OCI-LY7 (cell line): ENCODE results near the gene PARVG. TPM values are rescaled to one million over a fixed set of nuclear protein-coding genes. Genes with fewer than 3 reads are reported as not detected.

Experiments
- BruUV-seq: library from RNA; stranded (reverse); fragments of 400-500 nt; replicated peaks from 2 replicates; lab custom pipeline; 2021; lab: Mats Ljungman, UMichigan
- CTCF ChIA-PET: fragments of 300-600 bp; sonication (Branson Sonifier 250); formaldehyde crosslinking; loops from one replicate; lab custom pipeline; 2022; ENCODE audit warnings: antibody characterized with exemption; ENCODE audit not compliant: unreplicated experiment; lab: Charles Lee
- POLR2A ChIA-PET: fragments of 300-600 bp; sonication (Branson Sonifier 250); formaldehyde crosslinking; loops from one replicate; lab custom pipeline; 2022; ENCODE audit warnings: antibody characterized with exemption; lab: Charles Lee
- DNase-seq: peaks from one replicate; pipeline ENCODE4 v3.0.0-alpha.2; 2015; ENCODE audit warnings: low spot score
- H2AFZ ChIP-seq: fragments of 200-600 bp; sonication (generic), shearing (Covaris generic); 2 replicates; pipeline ENCODE4 v1.6.1; 2014; ENCODE audit warnings: mild to moderate bottlenecking, antibody characterized with exemption, low read length, moderate library complexity
- H3K27ac ChIP-seq: fragments of 200-600 bp; sonication (generic); 2 replicates; pipeline ENCODE4 v1.5.1; 2014; ENCODE audit warnings: mixed run types, low read depth, mild to moderate bottlenecking, moderate library complexity, low read length, inconsistent platforms; ENCODE audit not compliant: poor library complexity, severe bottlenecking
- H3K36me3 ChIP-seq: fragments of 200-600 bp; sonication (generic); 2 replicates; pipeline ENCODE4 v1.6.1; 2014; ENCODE audit warnings: mild to moderate bottlenecking, antibody characterized with exemption, low read length, moderate library complexity, mixed read lengths; ENCODE audit not compliant: insufficient read depth
- H3K4me1 ChIP-seq: fragments of 200-600 bp; sonication (generic); 2 replicates; pipeline ENCODE4 v1.5.1; 2014; ENCODE audit warnings: mild to moderate bottlenecking, low read length; ENCODE audit not compliant: insufficient read depth, poor library complexity, severe bottlenecking
- H3K4me2 ChIP-seq: fragments of 200-600 bp; sonication (generic); 2 replicates; pipeline ENCODE4 v1.6.1; 2014; ENCODE audit warnings: mild to moderate bottlenecking, low read length
- H3K4me3 ChIP-seq: fragments of 200-600 bp; sonication (generic); 2 replicates; pipeline ENCODE4 v1.5.1; 2014; ENCODE audit warnings: mild to moderate bottlenecking, low read depth, low read length; ENCODE audit not compliant: poor library complexity, severe bottlenecking
- H3K79me2 ChIP-seq: fragments of 200-600 bp; sonication (generic); 2 replicates; pipeline ENCODE4 v1.6.1; 2016; ENCODE audit warnings: low read depth, mild to moderate bottlenecking, low read length, moderate library complexity, mixed read lengths; ENCODE audit not compliant: insufficient read depth
- H3K9me2 ChIP-seq: fragments of 200-600 bp; sonication (generic); 2 replicates; pipeline ENCODE4 v1.6.1; 2016; ENCODE audit warnings: mild to moderate bottlenecking, low read length, mixed read lengths; ENCODE audit not compliant: insufficient read depth
- H3K9me3 ChIP-seq: fragments of 200-600 bp; sonication (generic); 2 replicates; pipeline ENCODE4 v1.6.1; 2014; ENCODE audit warnings: mild to moderate bottlenecking, mixed run types, low read length, mixed read lengths
- H4K20me1 ChIP-seq: fragments of 200-600 bp; sonication (generic); 2 replicates; pipeline ENCODE4 v1.6.1; 2014; ENCODE audit warnings: mild to moderate bottlenecking, antibody characterized with exemption, low read length, moderate library complexity, mixed read lengths; ENCODE audit not compliant: insufficient read depth
- CTCF ChIP-seq: fragments of 200-600 bp; sonication (generic); conservative IDR thresholded peaks from 2 replicates; pipeline ENCODE4 v1.5.1; 2014; ENCODE audit warnings: mild to moderate bottlenecking, antibody characterized with exemption, low read length, moderate library complexity, mixed read lengths
- EZH2phosphoT487 ChIP-seq: fragments of 200-600 bp; sonication (generic); IDR thresholded peaks from 2 replicates; pipeline ENCODE4 v1.6.1; 2018; ENCODE audit warnings: low read depth, borderline replicate concordance, mild to moderate bottlenecking, mixed run types, antibody characterized with exemption, low read length, moderate library complexity, mixed read lengths
- intact Hi-C: fragments of 100-400 bp; cut with micrococcal nuclease; formaldehyde crosslinking; loops from one replicate; pipeline ENCODE4 v1.10.0; 2022; ENCODE audit not compliant: unreplicated experiment
- total RNA-seq, 2 experiments: library from RNA; depleted of rRNA in 1 of 2; stranded (reverse); fragments of >200 nt in 1 of 2; shearing (Covaris generic) in 1 of 2; gene quantifications; 2 replicates each; pipeline ENCODE4 v1.2.3, GENCODE V29; 2014 to 2022

PARVG gene
- total RNA-seq, 2 experiments from 2014 or later: 0.85 to 7.7 TPM

DNA sequence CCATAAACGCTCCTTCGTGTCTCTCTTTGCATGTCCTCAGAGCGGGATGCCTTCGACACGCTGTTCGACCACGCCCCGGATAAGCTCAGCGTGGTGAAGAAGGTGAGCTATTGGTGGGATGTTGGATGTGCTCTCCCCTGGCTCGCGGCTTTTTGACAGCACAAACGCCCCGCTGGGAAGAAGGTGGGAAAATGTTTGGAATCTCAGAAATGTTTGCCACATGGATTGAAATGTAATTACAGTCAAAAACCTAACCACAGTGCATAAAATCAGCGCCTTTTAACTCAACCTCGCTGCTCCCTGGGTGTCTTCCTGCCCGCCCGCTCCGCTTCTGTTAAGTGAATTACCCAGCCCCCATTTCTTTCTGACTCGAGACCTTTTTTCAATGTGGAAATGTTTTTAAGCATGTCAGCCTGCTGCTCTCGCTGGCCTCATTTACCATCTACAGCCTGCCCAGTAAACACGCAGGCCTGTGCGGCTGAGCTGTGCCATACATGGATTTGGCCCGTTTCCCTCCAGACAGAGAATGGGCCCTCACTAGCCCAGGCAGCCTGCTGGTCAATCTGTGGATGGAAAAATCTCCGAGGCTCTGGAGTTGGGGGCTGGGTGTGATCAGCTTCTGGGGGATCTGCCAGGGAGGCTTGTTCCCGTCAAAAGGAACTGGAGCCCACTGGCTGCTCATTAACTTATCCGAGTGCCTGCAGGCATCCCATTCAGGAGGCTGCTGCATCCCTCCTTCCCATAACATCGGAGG is 32.7 kb upstream of the PARVG start:
- no peaks in the 10 kb centered on the region for H3K9me2 ChIP-seq
- TF ChIP-seq EZH2phosphoT487 (no peak), CTCF (no peak)
- H3K36me3 ChIP-seq: no peaks in the 10 kb centered on the region
- H3K9me3 ChIP-seq: no peaks in the 10 kb centered on the region
- no peak overlapping the region for H3K27ac ChIP-seq
- no peak for DNase-seq
- H4K20me1 ChIP-seq: no peaks in the 10 kb centered on the region
- H3K4me2 ChIP-seq: no peak overlapping the region
- ChIA-PET POLR2A (no interaction called here), CTCF (no interaction called here)
- BruUV-seq: no TSS peak
- H3K79me2 ChIP-seq: no peaks in the 10 kb centered on the region
- no peak overlapping the region for H2AFZ ChIP-seq
- H3K4me3 ChIP-seq: no peak overlapping the region
- no peaks in the 10 kb centered on the region for H3K4me1 ChIP-seq
- intact Hi-C loops: no loop called here

- BruUV-seq: no TSS peak
- intact Hi-C loops: no loop called here
- H3K4me3 ChIP-seq: no peak overlapping the region
- ChIA-PET CTCF (no interaction called here), POLR2A (interaction anchor here (0.5 kb wide), 2 partner anchors 321 to 437 kb away, joined by 3 read pairs; no protein-coding TSS in a partner anchor)
- H3K4me2 ChIP-seq: no peak overlapping the region
- H2AFZ ChIP-seq: no peak overlapping the region
- no peaks in the 10 kb centered on the region for H4K20me1 ChIP-seq
- no peaks in the 10 kb centered on the region for H3K9me2 ChIP-seq
- H3K27ac ChIP-seq: no peak overlapping the region
- no peak for DNase-seq
- TF ChIP-seq EZH2phosphoT487 (no peak), CTCF (no peak)
- H3K4me1 ChIP-seq: no peaks in the 10 kb centered on the region
- H3K9me3 ChIP-seq: no peaks in the 10 kb centered on the region
- no peaks in the 10 kb centered on the region for H3K36me3 ChIP-seq
- H3K79me2 ChIP-seq: no peaks in the 10 kb centered on the region
Observed at GRCh38 chr22:44151676-44152075, 29.0 kb upstream of the PARVG start.

DNA sequence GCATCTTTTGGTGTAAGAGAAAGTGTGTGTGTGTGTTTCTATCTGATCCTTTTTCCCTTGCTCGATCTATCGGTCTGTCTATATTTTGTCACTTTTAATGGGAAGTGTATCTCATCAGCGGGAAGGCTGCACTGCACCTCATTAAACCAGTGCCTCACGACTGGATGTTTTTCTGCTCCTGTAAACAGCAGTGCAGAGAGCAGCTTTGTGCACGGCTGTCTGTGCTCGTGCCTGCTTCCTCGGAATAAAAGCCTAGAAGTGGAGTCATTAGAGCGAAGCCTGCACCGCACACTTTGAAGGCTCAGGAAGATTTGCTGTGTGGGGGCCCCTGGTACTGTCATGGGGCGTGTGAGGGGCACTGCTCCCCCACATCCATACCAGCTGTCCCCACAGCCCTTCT is 27.0 kb upstream of the PARVG start:
- H3K4me2 ChIP-seq: no peak overlapping the region
- no peak for DNase-seq
- BruUV-seq: no TSS peak

More for the DNA sequence above, 27.0 kb upstream of the PARVG start:
- no peaks in the 10 kb centered on the region for H3K9me2 ChIP-seq
- CTCF ChIA-PET: no interaction called here
- no peaks in the 10 kb centered on the region for H3K36me3 ChIP-seq
- POLR2A ChIA-PET: interaction anchor here (0.5 kb wide), 1 partner anchor 368 kb away, joined by 3 read pairs; no protein-coding TSS in a partner anchor
- H4K20me1 ChIP-seq: no peaks in the 10 kb centered on the region
- no peaks in the 10 kb centered on the region for H3K79me2 ChIP-seq
- no peak overlapping the region for H3K27ac ChIP-seq
- H2AFZ ChIP-seq: no peak overlapping the region
- TF ChIP-seq EZH2phosphoT487: no peak
- TF ChIP-seq CTCF: no peak
- H3K4me1 ChIP-seq: no peaks in the 10 kb centered on the region
- no peaks in the 10 kb centered on the region for H3K9me3 ChIP-seq
- intact Hi-C loops: no loop called here
- H3K4me3 ChIP-seq: no peak overlapping the region
